ENCODE measurements around the gene RPL5. TPM values are rescaled to one million over a fixed set of nuclear protein-coding genes. Genes with fewer than 3 reads are reported as not detected.

RPL5 gene
- total RNA-seq, 1 experiment from 2014 or later, result 1,480 TPM

DNA sequence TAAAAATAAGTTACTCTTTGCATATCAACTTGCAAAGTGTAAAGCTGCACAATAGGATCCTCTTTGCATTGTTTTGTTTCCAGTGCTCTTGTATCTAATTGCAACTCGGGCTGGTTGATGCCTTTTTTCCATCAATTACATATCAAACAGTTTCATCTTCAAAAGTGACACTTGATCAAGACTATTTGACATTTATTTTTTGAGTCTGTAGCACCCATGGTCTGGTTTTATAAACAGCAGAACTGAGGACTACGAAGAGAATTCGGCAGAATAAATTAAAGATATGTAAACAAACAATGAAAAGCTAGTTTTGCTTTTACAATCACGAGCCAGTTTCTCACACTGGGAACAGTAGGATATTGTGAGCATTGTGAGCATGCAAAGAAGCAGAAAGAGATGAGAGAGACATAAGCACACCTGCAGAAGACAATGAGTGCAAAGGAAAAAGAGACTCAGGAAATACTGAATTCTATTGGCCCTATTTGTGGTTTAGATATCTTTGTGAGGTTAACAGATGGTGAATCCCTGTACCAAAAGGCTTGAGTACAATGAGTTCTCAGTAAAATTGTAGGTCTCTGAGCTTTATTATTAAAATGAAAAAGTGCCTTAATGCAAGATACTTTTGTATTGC is 45.4 kb downstream of the RPL5 start:
- Histone ChIP-seq H3K9ac (ENCODE audit: low read length) (no peak overlapping the region), H3K4me3 (replicated peaks in 1 of 2; ENCODE audit: low read depth in 1 of 2, low read length in 2 of 2) (no peak overlapping the region), H4K20me1 (ENCODE audit: insufficient read depth) (no peaks in the 10 kb centered on the region), H3K4me2 (ENCODE audit: low read length) (no peak overlapping the region), H3K27ac (ENCODE audit: low read depth, low read length) (no peak overlapping the region), H3K9me2 (ENCODE audit: insufficient read depth) (no peaks in the 10 kb centered on the region), H3K79me2 (ENCODE audit: insufficient read depth, low read length) (no peaks in the 10 kb centered on the region), H3K4me1 (ENCODE audit: control insufficient read depth in 1 of 2, insufficient read depth in 2 of 2, low read length in 2 of 2) (no peaks in the 10 kb centered on the region), H2AFZ (ENCODE audit: low read depth, low read length, poor library complexity, severe bottlenecking) (no peak overlapping the region), H3K9me3 (ENCODE audit: control insufficient read depth in 1 of 2, insufficient read depth in 1 of 2, low read depth in 1 of 2, low read length in 2 of 2) (peaks cover 3 to 7% of the 10 kb centered on the region in 2 experiments; a peak in 1 of 4 replicates), H3K36me3 (ENCODE audit: control insufficient read depth in 1 of 2, insufficient read depth in 2 of 2, low read length in 2 of 2) (no peaks in the 10 kb centered on the region), H3K27me3 (ENCODE audit: insufficient read depth, low read length) (no peaks in the 10 kb centered on the region)
- ChIA-PET POLR2A (no interaction called here), CTCF (interaction anchor here (1.3 kb wide), 1 partner anchor 9 kb away, joined by 3 read pairs; no protein-coding TSS in a partner anchor), RAD21 (ENCODE audit: low non-redundant PET in 1 of 2, low total read pairs in 2 of 2, uncharacterized antibody in 2 of 2, unreplicated experiment in 2 of 2) (no interaction called here)
- no TSS peak for BruUV-seq (replicated peaks)
- TF ChIP-seq SP1 (IDR thresholded peaks at IDR 0.05; ENCODE audit: low read depth) (no peak), SRF (IDR thresholded peaks at IDR 0.05; ENCODE audit: low read depth) (no peak), POLR2AphosphoS5 (IDR thresholded peaks at IDR 0.05; ENCODE audit: low read depth, low read length) (no peak)
- intact Hi-C loops (cut with micrococcal nuclease), result no loop called here
- DNase-seq (ENCODE audit: low read depth, low spot score) (no peak), ATAC-seq (no peak)

DNA sequence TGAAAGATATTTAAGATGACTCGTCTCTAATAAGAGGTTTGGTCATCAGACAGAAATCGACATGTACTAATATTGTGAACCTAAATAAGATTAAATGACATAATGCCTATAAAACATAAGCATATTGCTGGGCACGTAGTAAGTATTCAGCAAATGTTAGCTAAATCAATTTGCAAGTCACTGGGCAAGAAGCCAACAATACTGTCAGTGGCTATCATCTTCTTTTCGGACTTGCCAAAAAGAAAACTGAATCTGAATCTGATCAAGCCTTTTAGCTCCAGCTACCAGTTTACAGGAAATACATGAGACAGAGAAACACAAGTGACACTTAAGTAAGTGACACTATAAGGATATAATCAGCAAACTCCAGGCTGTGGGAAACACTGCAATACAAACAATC is 46.0 kb downstream of the RPL5 start:
- BruUV-seq (replicated peaks), result no TSS peak
- RAD21 ChIA-PET (ENCODE audit: low non-redundant PET in 1 of 2, low total read pairs in 2 of 2, uncharacterized antibody in 2 of 2, unreplicated experiment in 2 of 2), result no interaction called here
- POLR2A ChIA-PET, result no interaction called here
- intact Hi-C loops (cut with micrococcal nuclease), result no loop called here
- Histone ChIP-seq H3K4me2 (ENCODE audit: low read length) (no peak overlapping the region), H3K9me3 (ENCODE audit: control insufficient read depth in 1 of 2, insufficient read depth in 1 of 2, low read depth in 1 of 2, low read length in 2 of 2) (peaks cover 1 to 4% of the 10 kb centered on the region in 2 experiments; a peak in 1 of 4 replicates), H3K9me2 (ENCODE audit: insufficient read depth) (no peaks in the 10 kb centered on the region), H2AFZ (ENCODE audit: low read depth, low read length, poor library complexity, severe bottlenecking) (no peak overlapping the region), H3K4me1 (ENCODE audit: control insufficient read depth in 1 of 2, insufficient read depth in 2 of 2, low read length in 2 of 2) (no peaks in the 10 kb centered on the region), H3K27me3 (ENCODE audit: insufficient read depth, low read length) (no peaks in the 10 kb centered on the region), H3K36me3 (ENCODE audit: control insufficient read depth in 1 of 2, insufficient read depth in 2 of 2, low read length in 2 of 2) (no peaks in the 10 kb centered on the region), H4K20me1 (ENCODE audit: insufficient read depth) (no peaks in the 10 kb centered on the region), H3K9ac (ENCODE audit: low read length) (no peak overlapping the region), H3K27ac (ENCODE audit: low read depth, low read length) (no peak overlapping the region), H3K79me2 (ENCODE audit: insufficient read depth, low read length) (no peaks in the 10 kb centered on the region), H3K4me3 (replicated peaks in 1 of 2; ENCODE audit: low read depth in 1 of 2, low read length in 2 of 2) (no peak overlapping the region)
- CTCF ChIA-PET, result interaction anchor here (1.3 kb wide), 1 partner anchor 10 kb away, joined by 3 read pairs; no protein-coding TSS in a partner anchor
- TF ChIP-seq ZFX (IDR thresholded peaks at IDR 0.05) (no peak), RAD21 (IDR thresholded peaks at IDR 0.05; ENCODE audit: low read depth) (no peak)
- no peak for ATAC-seq
- DNase-seq (ENCODE audit: low read depth, low spot score), result no peak

All from HCT116 (cell line).